HL-60/S4 treated with phorbol 12-myristate 13-acetate at 8.2 ng/mL for 4 days and 3 days (cell line): ENCODE results near the gene TTC39C.

Experiments used
- in situ Hi-C: fragments of 300-500 bp; cut with MboI; formaldehyde crosslinking; loops from 2 replicates; pipeline ENCODE4 v1.15.0; 2022; ENCODE audit warnings: low sequenced_read_pairs

TTC39C gene

GRCh38 chr18:24176727-24177416 lies 162.3 kb downstream of the TTC39C start:
- in situ Hi-C loops, result no loop called here

DNA sequence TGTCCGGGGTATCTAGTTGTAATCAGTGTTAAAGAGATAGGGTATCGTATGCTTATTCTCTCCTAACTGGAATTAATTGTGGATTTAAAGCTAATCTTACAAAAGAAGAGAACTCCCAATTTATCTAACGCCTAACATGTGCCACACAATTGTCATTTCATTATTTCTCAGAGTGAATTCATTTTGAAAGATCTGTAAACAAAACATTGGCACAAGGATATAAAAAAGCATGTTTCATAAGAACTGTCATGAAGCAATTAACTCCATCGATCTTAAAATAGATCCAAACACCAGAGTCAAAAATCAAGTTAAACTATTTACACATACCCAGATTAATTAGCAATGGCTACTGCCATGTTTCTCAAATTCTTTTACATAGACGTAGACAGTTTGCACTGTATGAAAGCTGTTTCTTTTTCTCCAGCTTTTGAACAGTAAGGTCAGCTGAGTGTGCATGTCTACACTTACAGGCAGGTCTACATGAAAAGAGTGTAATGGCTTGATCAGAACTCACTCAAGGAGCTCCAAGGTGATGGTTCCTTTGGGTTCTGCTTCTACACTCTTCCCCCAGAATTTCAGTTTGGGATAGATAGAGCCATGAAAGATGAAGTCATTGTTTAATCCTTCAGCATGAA lies 163.1 kb downstream of the TTC39C start:
- in situ Hi-C loops, result no loop called here

DNA sequence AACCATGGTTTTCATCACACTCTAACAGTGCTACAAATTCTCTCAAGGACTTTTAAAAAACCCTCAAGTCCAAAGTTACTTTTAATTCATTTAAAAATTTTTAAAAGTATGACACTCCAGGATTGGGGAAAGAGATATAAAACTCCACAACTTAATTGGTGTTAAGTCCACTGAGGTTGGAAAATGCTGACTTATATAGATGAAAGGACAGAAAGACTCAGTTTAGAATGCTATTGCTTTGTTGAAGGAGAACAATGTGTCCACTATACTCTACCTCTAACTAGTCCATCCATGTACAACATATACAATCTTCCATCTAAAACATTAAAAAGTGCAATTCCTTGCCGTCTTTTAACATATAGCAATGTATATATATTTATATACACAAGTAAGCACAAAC lies 165.5 kb downstream of the TTC39C start:
- in situ Hi-C loops, result no loop called here

GRCh38 chr18:24181806-24182205 lies 167.3 kb downstream of the TTC39C start:
- in situ Hi-C loops, result no loop called here
